H1 (cell line): Measurements from ENCODE around the gene LCA5L. TPM values are rescaled to one million over a fixed set of nuclear protein-coding genes. Genes with fewer than 3 reads are reported as not detected.

Source experiments
- CTCF ChIA-PET: fragments of 300-600 bp; sonication (Branson Sonifier 250); formaldehyde crosslinking; loops from one replicate; lab custom pipeline; 2021; ENCODE audit not compliant: partially characterized antibody; lab: Charles Lee
- POLR2A ChIA-PET: fragments of 300-600 bp; sonication (Branson Sonifier 250); formaldehyde crosslinking; loops from one replicate; lab custom pipeline; 2021; ENCODE audit warnings: inconsistent platforms; ENCODE audit not compliant: partially characterized antibody; lab: Charles Lee
- DNase-seq, 2 experiments: peaks; one replicate each; pipeline versions ENCODE4 v3.0.0 to v3.0.0-alpha.2; 2010 to 2022; ENCODE audit warnings: low spot score in 2 of 2, low read depth in 1 of 2, mixed read lengths in 1 of 2
- FAIRE-seq: peaks from 2 replicates; lab custom pipeline; 2011; peaks lifted over from hg19 to GRCh38; lab: Jason Lieb, UNC
- H2AFZ ChIP-seq: 2 replicates; pipeline ENCODE4 v1.8.1; 2012; ENCODE audit warnings: low read length, inconsistent platforms
- H2AK5ac ChIP-seq: 2 replicates; pipeline ENCODE4 v1.6.1; 2013; ENCODE audit warnings: low read depth, low read length
- H2BK120ac ChIP-seq: replicated peaks from 2 replicates; pipeline ENCODE3; 2013; ENCODE audit warnings: low read depth, low read length, inconsistent platforms
- H2BK12ac ChIP-seq: 2 replicates; pipeline ENCODE4 v1.6.1; 2013; ENCODE audit warnings: low read depth, low read length
- H2BK15ac ChIP-seq: 2 replicates; pipeline ENCODE4 v1.6.1; 2013; ENCODE audit warnings: low read length
- H2BK20ac ChIP-seq: 2 replicates; pipeline ENCODE4 v1.6.1; 2013; ENCODE audit warnings: low read length
- H2BK5ac ChIP-seq: 2 replicates; pipeline ENCODE4 v1.6.1; 2013; ENCODE audit warnings: low read depth, low read length
- H3K14ac ChIP-seq: 2 replicates; pipeline ENCODE4 v1.6.1; 2013; ENCODE audit warnings: inconsistent platforms; ENCODE audit not compliant: insufficient read length
- H3K18ac ChIP-seq: 2 replicates; pipeline ENCODE4 v1.6.1; 2013; ENCODE audit warnings: low read length; ENCODE audit errors: extremely low read depth
- H3K23ac ChIP-seq: 2 replicates; pipeline ENCODE4 v1.6.1; 2013; ENCODE audit warnings: inconsistent platforms; ENCODE audit not compliant: insufficient read length
- H3K23me2 ChIP-seq: 2 replicates; pipeline ENCODE4 v1.6.1; 2013; ENCODE audit warnings: low read depth, low read length
- H3K27ac ChIP-seq: 2 replicates; pipeline ENCODE4 v1.6.1; 2011; ENCODE audit warnings: low read depth, low read length, inconsistent platforms
- H3K27me3 ChIP-seq, 4 experiments: replicated peaks in 1 of 4; 1 replicate in 1 of 4; 2 replicates in 3 of 4; pipeline versions ENCODE4 v1.6.1 to v1.8.1; 2011 to 2013; ENCODE audit warnings: low read length in 3 of 4, mild to moderate bottlenecking in 3 of 4, inconsistent platforms in 2 of 4, mixed read lengths in 2 of 4, moderate library complexity in 1 of 4; ENCODE audit not compliant: control insufficient read depth in 3 of 4, insufficient read depth in 3 of 4; ENCODE audit errors: extremely low read depth in 1 of 4
- H3K36me3 ChIP-seq, 4 experiments: 2 replicates each; pipeline versions ENCODE4 v1.6.1 to v1.8.1; 2011 to 2013; ENCODE audit warnings: mild to moderate bottlenecking in 4 of 4, low read length in 3 of 4, moderate library complexity in 2 of 4, control low read depth in 1 of 4, inconsistent platforms in 1 of 4; ENCODE audit not compliant: insufficient read depth in 4 of 4, control insufficient read depth in 2 of 4
- H3K4ac ChIP-seq: replicated peaks from 2 replicates; pipeline ENCODE3; 2013; ENCODE audit warnings: low read length, low read depth, mixed read lengths, inconsistent platforms; ENCODE audit not compliant: insufficient read length
- H3K4me1 ChIP-seq, 4 experiments: replicated peaks in 1 of 4; 1 replicate in 1 of 4; 2 replicates in 3 of 4; pipeline versions ENCODE4 v1.6.1 to v1.8.1; 2011 to 2013; ENCODE audit warnings: low read length in 3 of 4, inconsistent platforms in 2 of 4, mixed read lengths in 1 of 4; ENCODE audit not compliant: insufficient read depth in 4 of 4, control insufficient read depth in 3 of 4
- H3K4me2 ChIP-seq, 2 experiments: 2 replicates each; pipeline versions ENCODE4 v1.6.1 to v1.8.1; 2011 to 2013; ENCODE audit warnings: low read depth in 2 of 2, low read length in 2 of 2, control low read depth in 1 of 2, inconsistent platforms in 1 of 2, mild to moderate bottlenecking in 1 of 2; ENCODE audit not compliant: insufficient read depth in 1 of 2
- H3K4me3 ChIP-seq, 4 experiments: fragments of 200-600, 300-600 bp in 1 of 4; sonication (generic), shearing (Covaris generic), sonication (Bioruptor Twin) in 1 of 4; 2 replicates each; pipeline versions ENCODE4 v1.5.1 to v1.8.1; 2011 to 2016; ENCODE audit warnings: low read length in 4 of 4, low read depth in 3 of 4, control low read depth in 2 of 4, inconsistent platforms in 2 of 4, mild to moderate bottlenecking in 2 of 4, mixed read lengths in 1 of 4, moderate library complexity in 1 of 4; ENCODE audit not compliant: insufficient read depth in 2 of 4; ENCODE audit errors: extremely low read depth in 1 of 4
- H3K56ac ChIP-seq: replicated peaks from 2 replicates; pipeline ENCODE3; 2013; ENCODE audit warnings: low read depth, mild to moderate bottlenecking, mixed read lengths, low read length, inconsistent platforms; ENCODE audit not compliant: insufficient read length
- H3K79me1 ChIP-seq: 2 replicates; pipeline ENCODE4 v1.6.1; 2013; ENCODE audit warnings: low read depth, low read length, control low read depth
- H3K79me2 ChIP-seq, 2 experiments: 2 replicates each; pipeline versions ENCODE4 v1.6.1 to v1.8.1; 2012 to 2013; ENCODE audit warnings: low read length in 2 of 2, mild to moderate bottlenecking in 2 of 2, inconsistent platforms in 1 of 2; ENCODE audit not compliant: insufficient read depth in 2 of 2, control insufficient read depth in 1 of 2
- H3K9ac ChIP-seq, 4 experiments: replicated peaks in 1 of 4; 1 replicate in 1 of 4; 2 replicates in 3 of 4; pipeline versions ENCODE4 v1.6.1 to v1.8.1; 2011 to 2013; ENCODE audit warnings: low read depth in 3 of 4, low read length in 3 of 4, control low read depth in 2 of 4, mild to moderate bottlenecking in 2 of 4, moderate library complexity in 2 of 4, inconsistent platforms in 1 of 4; ENCODE audit errors: extremely low read depth in 1 of 4
- H3K9me3 ChIP-seq, 2 experiments: 2 replicates each; pipeline versions ENCODE4 v1.6.1 to v1.8.1; 2012 to 2013; ENCODE audit warnings: mild to moderate bottlenecking in 2 of 2, moderate library complexity in 2 of 2, control low read depth in 1 of 2, inconsistent platforms in 1 of 2, low read depth in 1 of 2, low read length in 1 of 2, mixed read lengths in 1 of 2; ENCODE audit not compliant: insufficient read depth in 2 of 2
- H4K20me1 ChIP-seq, 2 experiments: replicated peaks in 1 of 2; 2 replicates each; pipeline versions ENCODE3 to v1.8.1; 2011 to 2013; ENCODE audit warnings: inconsistent platforms in 2 of 2, low read length in 2 of 2, mild to moderate bottlenecking in 1 of 2; ENCODE audit not compliant: insufficient read depth in 2 of 2, control insufficient read depth in 1 of 2
- H4K5ac ChIP-seq: 2 replicates; pipeline ENCODE4 v1.6.1; 2013; ENCODE audit warnings: low read length, low read depth, mixed read lengths, inconsistent platforms; ENCODE audit not compliant: insufficient read length
- H4K8ac ChIP-seq: 2 replicates; pipeline ENCODE4 v1.8.0; 2013; ENCODE audit warnings: mild to moderate bottlenecking, moderate library complexity, low read length, inconsistent platforms; ENCODE audit not compliant: insufficient read depth; ENCODE audit errors: extremely low read depth
- H4K91ac ChIP-seq: replicated peaks from 2 replicates; pipeline ENCODE3; 2013; ENCODE audit warnings: low read length, mixed read lengths, inconsistent platforms; ENCODE audit not compliant: insufficient read length
- BCL11A ChIP-seq, 2 experiments: IDR thresholded peaks; one replicate each; pipeline ENCODE4 v1.6.1; 2011; ENCODE audit warnings: low read depth in 2 of 2, low read length in 2 of 2, mild to moderate bottlenecking in 2 of 2
- CBX8 ChIP-seq: fragments of 300-800, 300-1000 bp; sonication (generic); IDR thresholded peaks from 2 replicates; pipeline ENCODE4 v1.7.1; 2016; ENCODE audit warnings: low read depth, low read length, borderline replicate concordance
- CEBPB ChIP-seq: IDR thresholded peaks from 2 replicates; pipeline ENCODE4 v1.6.1; 2012; ENCODE audit warnings: low read depth, low read length
- E2F6 ChIP-seq: IDR thresholded peaks from 2 replicates; pipeline ENCODE4 v1.6.1; 2012; ENCODE audit warnings: inconsistent platforms
- FOSL1 ChIP-seq: IDR thresholded peaks from 2 replicates; pipeline ENCODE4 v1.6.1; 2011; ENCODE audit warnings: mild to moderate bottlenecking, low read depth, low read length, moderate library complexity; ENCODE audit not compliant: insufficient read depth
- JUND ChIP-seq: IDR thresholded peaks from 2 replicates; pipeline ENCODE4 v1.6.1; 2011; ENCODE audit warnings: mild to moderate bottlenecking, improper control_type of control experiment, low read length
- RAD21 ChIP-seq, 2 experiments: IDR thresholded peaks in 1 of 2; conservative IDR thresholded peaks in 1 of 2; 2 replicates each; pipeline ENCODE4 v1.6.1; 2011; ENCODE audit warnings: low read depth in 2 of 2, low read length in 2 of 2, improper control_type of control experiment in 1 of 2, inconsistent platforms in 1 of 2, mild to moderate bottlenecking in 1 of 2, moderate library complexity in 1 of 2
- RFX5 ChIP-seq: IDR thresholded peaks from 2 replicates; pipeline ENCODE4 v1.6.1; 2011; ENCODE audit warnings: low read depth, low read length, improper control_type of control experiment, borderline replicate concordance
- TAF7 ChIP-seq: optimal IDR thresholded peaks from 2 replicates; pipeline ENCODE3; 2011; ENCODE audit warnings: low read depth, mild to moderate bottlenecking, inconsistent platforms, low read length, moderate library complexity, borderline replicate concordance
- TEAD4 ChIP-seq: IDR thresholded peaks from 2 replicates; pipeline ENCODE4 v1.6.1; 2012; ENCODE audit warnings: low read depth, low read length, inconsistent platforms, mixed read lengths
- USF2 ChIP-seq: IDR thresholded peaks from 2 replicates; pipeline ENCODE4 v1.6.1; 2011; ENCODE audit warnings: low read length, improper control_type of control experiment
- ZNF274 ChIP-seq: IDR thresholded peaks from 2 replicates; pipeline ENCODE4 v1.7.0; 2012; ENCODE audit warnings: low read length, borderline replicate concordance; ENCODE audit errors: extremely low read depth
- WGBS, 2 experiments: shearing (Covaris generic) in 1 of 2; methylation state at CpG; one replicate each; pipeline versions ENCODE4 v1.1.6 to v1.1.7; 2013 to 2015; ENCODE audit warnings: low lambda C conversion rate in 2 of 2, mixed read lengths in 2 of 2, inconsistent platforms in 1 of 2, low coverage in 1 of 2, missing lambda C conversion rate in 1 of 2; ENCODE audit not compliant: insufficient replicate concordance in 2 of 2, insufficient coverage in 1 of 2, insufficient read length in 1 of 2; ENCODE audit errors: extremely low coverage in 1 of 2, missing lambda C conversion rate in 1 of 2; 5-methylcytosine and 5-hydroxymethylcytosine counted together
- polyA plus RNA-seq, 7 experiments: library from polyadenylated mRNA; depleted of rRNA in 3 of 7; stranded (reverse) in 5 of 7; unstranded in 2 of 7; fragments of >200 nt in 5 of 7; fragments of 200-250 nt in 2 of 7; gene quantifications; 1 replicate in 5 of 7; 2 replicates in 1 of 7; 4 replicates in 1 of 7; pipeline versions ENCODE4 v1.2.1 to v1.2.3, GENCODE V29; 2011 to 2013; ENCODE audit warnings: missing spikeins in 2 of 7, mixed read lengths in 2 of 7
- total RNA-seq: library from RNA; stranded (reverse); fragmentation: NEBNext Ultra II Directional; extraction: Animal tissue kit (Norgen Biotek cat#: 25700); gene quantifications from 2 replicates; pipeline ENCODE4 v1.2.1, GENCODE V29; 2021

Gene LCA5L
- total and polyA plus RNA-seq, 2 of the 8 experiments (the other 6 are each of a cell fraction or from before 2014, with no cell fraction given): 0.11 to 0.84 TPM

DNA sequence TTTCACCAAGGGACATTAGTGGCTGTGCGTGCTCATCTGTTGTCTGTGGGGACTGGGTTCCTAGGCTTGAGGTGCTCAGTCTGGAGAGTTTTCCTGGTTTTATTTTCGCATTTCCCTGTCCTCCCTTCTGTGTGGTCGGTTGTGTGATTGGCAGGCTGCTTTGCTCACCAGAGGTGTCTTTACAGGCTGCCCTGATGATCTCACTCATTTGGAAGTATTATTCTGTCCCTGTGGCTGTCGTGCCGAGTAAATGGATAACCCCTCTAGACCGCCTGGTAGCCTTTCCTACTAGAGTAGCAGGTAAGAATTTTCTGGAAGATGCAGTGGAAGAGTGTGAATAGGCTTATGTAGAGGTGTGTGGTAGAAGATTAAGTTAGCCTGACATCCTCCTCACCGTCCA is 52.6 kb downstream of the LCA5L start:
- FAIRE-seq: no peak
- POLR2A ChIA-PET: interaction anchor here (0.6 to 1.8 kb wide), 5 partner anchors 7 to 47 kb away, joined by 3 to 4 read pairs (median 3); no protein-coding TSS in a partner anchor
- H3K23me2 ChIP-seq: no peaks in the 10 kb centered on the region; the same call in 1 of the 2 replicates
- H4K91ac ChIP-seq: no peak overlapping the region
- no peak overlapping the region for H4K5ac ChIP-seq
- no peak overlapping the region for H2BK5ac ChIP-seq
- H3K27me3 ChIP-seq: no peaks in the 10 kb centered on the region
- no peak overlapping the region for H3K14ac ChIP-seq
- H3K9ac ChIP-seq: no peak overlapping the region
- no peaks in the 10 kb centered on the region for H3K9me3 ChIP-seq
- CTCF ChIA-PET: interaction anchor here (0.8 to 6.7 kb wide), 3 partner anchors 10 to 48 kb away, joined by 4 to 47 read pairs (median 25); no protein-coding TSS in a partner anchor
- H3K79me2 ChIP-seq: peaks cover 0 to 3% of the 10 kb centered on the region in 2 experiments; a peak in 1 of 4 replicates
- H4K8ac ChIP-seq: no peak overlapping the region
- H2BK120ac ChIP-seq: no peak overlapping the region
- no peak overlapping the region for H3K4me2 ChIP-seq
- H2BK15ac ChIP-seq: no peak overlapping the region
- H2AK5ac ChIP-seq: no peak overlapping the region
- no peak overlapping the region for H2AFZ ChIP-seq
- no peak for DNase-seq
- H3K23ac ChIP-seq: no peak overlapping the region
- peaks cover 0 to 32% (median 9%) of the 10 kb centered on the region in 4 experiments; a peak in 5 of 8 replicates for H3K36me3 ChIP-seq
- H2BK12ac ChIP-seq: no peak overlapping the region
- H3K27ac ChIP-seq: no peak overlapping the region
- no peak overlapping the region for H3K18ac ChIP-seq
- H3K56ac ChIP-seq: no peak overlapping the region
- H4K20me1 ChIP-seq: no peaks in the 10 kb centered on the region
- no peak overlapping the region for H2BK20ac ChIP-seq
- no peak overlapping the region for H3K4ac ChIP-seq
- no peak overlapping the region for H3K4me3 ChIP-seq
- H3K79me1 ChIP-seq: no peaks in the 10 kb centered on the region
- WGBS, 2 experiments: 92% methylated on average over 7 of the region's 7 CpGs; no CpG with 5 or more reads in 1 of the 2 experiments
- peaks cover 0 to 2% (median 0%) of the 10 kb centered on the region in 4 experiments; a peak in 1 of 7 replicates for H3K4me1 ChIP-seq
- TF ChIP-seq TEAD4 (no peak), RAD21 (IDR thresholded peaks at IDR 0.05 in 1 of 2, conservative IDR thresholded peaks at IDR 0.05 in 1 of 2; ENCODE audit: low read depth in 2 of 2, low read length in 2 of 2) (no peak), RFX5 (no peak), BCL11A (IDR thresholded peaks at IDR 0.05; ENCODE audit: low read depth in 2 of 2, low read length in 2 of 2) (no peak), JUND (no peak), TAF7 (no peak), FOSL1 (no peak), CEBPB (no peak), CBX8 (no peak), USF2 (no peak), ZNF274 (no peak), E2F6 (no peak)
